Astrocyte (in vitro differentiated cells and primary cell): ENCODE data around the gene LSM14B. TPM values are rescaled to one million over a fixed set of nuclear protein-coding genes. Genes with fewer than 3 reads are reported as not detected.

Source experiments
- DNase-seq: peaks from one replicate; pipeline ENCODE4 v3.0.0-alpha.2; 2010; ENCODE audit warnings: low read depth
- FAIRE-seq: peaks from 2 replicates; lab custom pipeline; 2011; peaks lifted over from hg19 to GRCh38; lab: Jason Lieb, UNC
- H2AFZ ChIP-seq: 2 replicates; pipeline ENCODE4 v1.6.0; 2012; ENCODE audit warnings: low read depth, low read length, inconsistent platforms
- H3K27ac ChIP-seq: 2 replicates; pipeline ENCODE4 v1.5.1; 2011; ENCODE audit warnings: low read depth, low read length, inconsistent platforms
- H3K27me3 ChIP-seq: 2 replicates; pipeline ENCODE4 v1.6.0; 2011; ENCODE audit warnings: low read length, inconsistent platforms; ENCODE audit not compliant: insufficient read depth
- H3K36me3 ChIP-seq: 2 replicates; pipeline ENCODE4 v1.5.1; 2011; ENCODE audit warnings: low read length, inconsistent platforms; ENCODE audit not compliant: insufficient read depth
- H3K4me1 ChIP-seq: 2 replicates; pipeline ENCODE4 v1.5.1; 2011; ENCODE audit warnings: low read length, inconsistent platforms; ENCODE audit not compliant: insufficient read depth
- H3K4me2 ChIP-seq: 2 replicates; pipeline ENCODE4 v1.6.0; 2012; ENCODE audit warnings: low read length, inconsistent platforms
- H3K4me3 ChIP-seq: 2 replicates; pipeline ENCODE4 v1.5.1; 2011; ENCODE audit warnings: low read depth, mild to moderate bottlenecking, low read length, inconsistent platforms; ENCODE audit not compliant: insufficient read depth
- H3K79me2 ChIP-seq: 2 replicates; pipeline ENCODE4 v1.6.0; 2012; ENCODE audit warnings: mild to moderate bottlenecking, low read length, inconsistent platforms; ENCODE audit not compliant: insufficient read depth
- H3K9ac ChIP-seq: 2 replicates; pipeline ENCODE4 v1.6.0; 2012; ENCODE audit warnings: mild to moderate bottlenecking, low read length, inconsistent platforms
- H3K9me3 ChIP-seq: 2 replicates; pipeline ENCODE4 v1.5.1; 2012; ENCODE audit warnings: low read depth, mild to moderate bottlenecking, low read length, inconsistent platforms; ENCODE audit not compliant: insufficient read depth
- H4K20me1 ChIP-seq: 2 replicates; pipeline ENCODE4 v1.6.0; 2012; ENCODE audit warnings: low read length, inconsistent platforms; ENCODE audit not compliant: insufficient read depth
- H3K27ac Mint-ChIP-seq: one replicate; pipeline ENCODE4 v1.8.0; 2021; ENCODE audit warnings: mild to moderate bottlenecking, mixed read lengths; ENCODE audit not compliant: unreplicated experiment
- H3K27me3 Mint-ChIP-seq: one replicate; pipeline ENCODE4 v1.8.0; 2021; ENCODE audit warnings: low read depth, mixed read lengths; ENCODE audit not compliant: unreplicated experiment
- H3K36me3 Mint-ChIP-seq: one replicate; pipeline ENCODE4 v1.8.0; 2021; ENCODE audit warnings: low read depth, mixed read lengths; ENCODE audit not compliant: unreplicated experiment
- H3K4me1 Mint-ChIP-seq: one replicate; pipeline ENCODE4 v1.8.0; 2021; ENCODE audit warnings: low read depth, mixed read lengths; ENCODE audit not compliant: unreplicated experiment
- H3K4me3 Mint-ChIP-seq: one replicate; pipeline ENCODE4 v1.8.0; 2021; ENCODE audit warnings: mild to moderate bottlenecking, moderate library complexity, mixed read lengths; ENCODE audit not compliant: unreplicated experiment
- H3K9me3 Mint-ChIP-seq: one replicate; pipeline ENCODE4 v1.8.0; 2021; ENCODE audit warnings: mild to moderate bottlenecking, mixed read lengths; ENCODE audit not compliant: unreplicated experiment
- CTCF ChIP-seq: IDR thresholded peaks from 2 replicates; pipeline ENCODE4 v1.5.1; 2011; ENCODE audit warnings: low read depth, mild to moderate bottlenecking, inconsistent platforms, low read length, moderate library complexity; ENCODE audit not compliant: insufficient read depth
- EZH2 ChIP-seq: IDR thresholded peaks from 2 replicates; pipeline ENCODE4 v1.6.1; 2012; ENCODE audit warnings: mild to moderate bottlenecking, low read length, inconsistent platforms; ENCODE audit not compliant: insufficient read depth
- total RNA-seq: library from RNA; stranded (reverse); gene quantifications from 2 replicates; pipeline ENCODE4 v1.2.1, GENCODE V29; 2021

The LSM14B gene
- total RNA-seq, 1 donor from 2014 or later = 27.1 TPM

- H3K4me3 ChIP-seq = no peak overlapping the region
- DNase-seq (no peak), FAIRE-seq (no peak)
- peaks cover 24% of the 10 kb centered on the region for H3K4me1 ChIP-seq
- peaks cover 11% of the 10 kb centered on the region for H3K4me1 Mint-ChIP-seq
- no peaks in the 10 kb centered on the region for H3K36me3 ChIP-seq
- H3K4me3 Mint-ChIP-seq = no peak overlapping the region
- no peak overlapping the region for H3K9ac ChIP-seq
- peaks cover 3% of the 10 kb centered on the region for H3K9me3 Mint-ChIP-seq
- no peaks in the 10 kb centered on the region for H3K9me3 ChIP-seq
- H3K4me2 ChIP-seq = no peak overlapping the region
- peaks cover 98% of the 10 kb centered on the region for H3K79me2 ChIP-seq
- H2AFZ ChIP-seq = no peak overlapping the region
- H3K27me3 Mint-ChIP-seq = no peaks in the 10 kb centered on the region
- H4K20me1 ChIP-seq = peaks cover 98% of the 10 kb centered on the region
- H3K27ac Mint-ChIP-seq = no peak overlapping the region
- H3K27ac ChIP-seq = no peak overlapping the region
- peaks cover 31% of the 10 kb centered on the region for H3K36me3 Mint-ChIP-seq
- H3K27me3 ChIP-seq = no peaks in the 10 kb centered on the region
- TF ChIP-seq EZH2 = no peak
These were observed 29.6 kb downstream of the LSM14B start for GRCh38 chr20:62151835-62152364.

- H3K27ac Mint-ChIP-seq = no peak overlapping the region
These were observed 33.4 kb downstream of the LSM14B start for GRCh38 chr20:62155428-62156253.

GRCh38 chr20:62156254-62156556, 33.9 kb downstream of the LSM14B start:
- H3K9me3 ChIP-seq = no peaks in the 10 kb centered on the region
- Mint-ChIP-seq H3K9me3 (peaks cover 3% of the 10 kb centered on the region), H3K4me3 (no peak overlapping the region), H3K27me3 (no peaks in the 10 kb centered on the region), H3K36me3 (peaks cover 44% of the 10 kb centered on the region), H3K27ac (no peak overlapping the region), H3K4me1 (peaks cover 13% of the 10 kb centered on the region)
- H3K4me1 ChIP-seq = peaks cover 44% of the 10 kb centered on the region
- no peak overlapping the region for H3K4me2 ChIP-seq
- H3K27ac ChIP-seq = no peak overlapping the region
- TF ChIP-seq EZH2 (no peak), CTCF (no peak)
- DNase-seq (no peak), FAIRE-seq (no peak)
- H3K9ac ChIP-seq = no peak overlapping the region
- no peak overlapping the region for H2AFZ ChIP-seq
- no peaks in the 10 kb centered on the region for H3K36me3 ChIP-seq
- no peak overlapping the region for H3K4me3 ChIP-seq
- H3K79me2 ChIP-seq = peaks cover 93% of the 10 kb centered on the region
- H4K20me1 ChIP-seq = peaks cover 96% of the 10 kb centered on the region
- no peaks in the 10 kb centered on the region for H3K27me3 ChIP-seq

More at GRCh38 chr20:62155428-62156253, 33.4 kb downstream of the LSM14B start:
- no peak overlapping the region for H3K27ac ChIP-seq
- H3K36me3 ChIP-seq = no peaks in the 10 kb centered on the region
- no peak overlapping the region for H3K4me2 ChIP-seq
- FAIRE-seq (no peak), DNase-seq (no peak)
- H3K9ac ChIP-seq = no peak overlapping the region
- TF ChIP-seq CTCF (no peak), EZH2 (no peak)
- Mint-ChIP-seq H3K4me1 (peaks cover 10% of the 10 kb centered on the region), H3K27me3 (no peaks in the 10 kb centered on the region), H3K4me3 (no peak overlapping the region), H3K36me3 (peaks cover 42% of the 10 kb centered on the region), H3K9me3 (peaks cover 3% of the 10 kb centered on the region)
- peaks cover 96% of the 10 kb centered on the region for H4K20me1 ChIP-seq
- H3K27me3 ChIP-seq = no peaks in the 10 kb centered on the region
- H3K9me3 ChIP-seq = no peaks in the 10 kb centered on the region
- no peak overlapping the region for H3K4me3 ChIP-seq
- H2AFZ ChIP-seq = no peak overlapping the region
- H3K4me1 ChIP-seq = peaks cover 38% of the 10 kb centered on the region
- peaks cover 94% of the 10 kb centered on the region for H3K79me2 ChIP-seq
